Glutamatergic neuron (in vitro differentiated cells): ENCODE measurements around the gene ETV2. TPM values are rescaled to one million over a fixed set of nuclear protein-coding genes. Genes with fewer than 3 reads are reported as not detected.
"Not testable (repeated sequence)": the region's sequence is repeated elsewhere in the genome, so short reads cannot be mapped to it uniquely, and the experiment has no call there.

Experiments
- DNase-seq: peaks from one replicate; pipeline ENCODE4 v3.0.0; 2022
- H3K27ac Mint-ChIP-seq: one replicate; pipeline ENCODE4 v1.8.0; 2020; ENCODE audit warnings: mild to moderate bottlenecking, mixed read lengths, inconsistent platforms; ENCODE audit not compliant: unreplicated experiment
- H3K27me3 Mint-ChIP-seq: one replicate; pipeline ENCODE4 v1.8.0; 2020; ENCODE audit warnings: mild to moderate bottlenecking, moderate library complexity, mixed read lengths, inconsistent platforms; ENCODE audit not compliant: unreplicated experiment
- H3K36me3 Mint-ChIP-seq: one replicate; pipeline ENCODE4 v1.8.0; 2020; ENCODE audit warnings: mild to moderate bottlenecking, mixed read lengths, inconsistent platforms; ENCODE audit not compliant: unreplicated experiment
- H3K4me1 Mint-ChIP-seq: one replicate; pipeline ENCODE4 v1.8.0; 2020; ENCODE audit warnings: mild to moderate bottlenecking, low read depth, mixed read lengths, inconsistent platforms; ENCODE audit not compliant: unreplicated experiment
- H3K4me3 Mint-ChIP-seq: one replicate; pipeline ENCODE4 v1.8.0; 2020; ENCODE audit warnings: mild to moderate bottlenecking, mixed read lengths, inconsistent platforms; ENCODE audit not compliant: unreplicated experiment
- H3K9me3 Mint-ChIP-seq: one replicate; pipeline ENCODE4 v1.8.0; 2020; ENCODE audit warnings: mild to moderate bottlenecking, moderate library complexity, mixed read lengths, inconsistent platforms; ENCODE audit not compliant: unreplicated experiment
- CTCF ChIP-seq: fragments of 200-600 bp; sonication (generic); IDR thresholded peaks from one replicate; pipeline ENCODE4 v1.5.0; 2021; ENCODE audit not compliant: partially characterized antibody, unreplicated experiment
- long read RNA-seq: library from polyadenylated mRNA; unstranded; transcript quantifications from one replicate; pipeline ENCODE4 v2.0.0, GENCODE V29; 2020; ENCODE audit not compliant: unreplicated experiment
- total RNA-seq: library from RNA; stranded (reverse); fragmentation: NEBNext Ultra II Directional; extraction: Animal tissue kit (Norgen Biotek cat#: 25700); gene quantifications from one replicate; pipeline ENCODE4 v1.2.1, GENCODE V29; 2021; ENCODE audit not compliant: unreplicated experiment

ETV2 gene
- total RNA-seq = 1.3 TPM
- long read RNA-seq, partial matches to known transcripts = 1 of 1 reads
- long read RNA-seq, other reads (novel, unspliced or antisense) = 0 of 1 reads

- peaks cover 7% of the 10 kb centered on the region for H3K4me1 Mint-ChIP-seq
- no peak within 1 kb of the TSS for H3K4me3 Mint-ChIP-seq
- no peak for TF ChIP-seq CTCF
- no peak within 1 kb of the TSS for H3K27ac Mint-ChIP-seq
- peaks cover 2% of the 10 kb centered on the region for H3K9me3 Mint-ChIP-seq
- no peak for DNase-seq
- peaks cover 6% of the 10 kb centered on the region for H3K27me3 Mint-ChIP-seq
- no peaks in the 10 kb centered on the region for H3K36me3 Mint-ChIP-seq
Measured at GRCh38 chr19:35641515-35642151, at the start of gene ETV2. Gene ETV2, plus strand, starts transcription at chr19:35641745. Its CDS starts 716 bp downstream, at chr19:35642461.

DNA sequence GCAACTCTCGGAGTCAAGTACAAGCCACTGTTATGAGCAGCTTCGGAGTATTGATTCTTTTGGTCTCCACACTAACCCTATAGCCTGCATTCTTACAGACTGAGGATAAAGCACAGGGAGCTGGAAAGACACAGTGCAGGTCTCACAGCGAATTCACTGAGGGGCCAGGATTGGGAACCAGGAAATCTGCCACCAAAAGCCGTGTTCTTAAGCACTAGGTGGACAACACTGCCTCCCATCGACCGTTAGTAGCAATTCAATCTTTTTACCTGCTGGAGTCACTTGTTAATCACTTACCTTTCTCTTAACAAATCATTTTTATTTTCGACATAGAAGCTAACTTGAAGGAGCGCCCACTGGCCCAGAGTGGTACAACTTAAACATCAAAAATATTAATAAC lies 49.3 kb upstream of the ETV2 start:
- H3K4me1 Mint-ChIP-seq = no peaks in the 10 kb centered on the region
- no peaks in the 10 kb centered on the region for H3K36me3 Mint-ChIP-seq
- H3K4me3 Mint-ChIP-seq = no peak overlapping the region
- no peak overlapping the region for H3K27ac Mint-ChIP-seq
- peak; percentile 19 for DNase-seq
- TF ChIP-seq CTCF = peak; percentile 15
- H3K27me3 Mint-ChIP-seq = peaks cover 2% of the 10 kb centered on the region
- H3K9me3 Mint-ChIP-seq = peaks cover 2% of the 10 kb centered on the region

DNA sequence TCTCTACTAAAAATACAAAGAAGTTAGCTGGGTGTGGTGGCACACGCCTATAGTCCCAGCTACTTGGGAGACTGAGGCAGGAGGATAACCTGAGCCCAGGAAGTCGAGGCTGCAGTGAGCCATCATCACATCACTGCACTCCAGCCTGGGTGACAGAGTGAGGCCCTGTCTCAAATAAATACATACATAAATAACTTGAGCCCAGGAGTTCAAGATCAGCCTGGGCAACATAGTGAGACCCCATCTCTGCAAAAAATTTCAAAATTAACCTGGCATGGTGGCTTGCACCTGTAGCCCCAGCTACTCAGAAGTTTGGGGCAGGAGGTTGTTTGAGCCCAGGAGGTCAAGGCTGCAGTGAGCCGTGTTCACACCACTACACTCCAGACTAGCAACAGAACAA lies 46.5 kb upstream of the ETV2 start:
- H3K4me3 Mint-ChIP-seq, H3K36me3 Mint-ChIP-seq, H3K4me1 Mint-ChIP-seq, DNase-seq, H3K27me3 Mint-ChIP-seq, H3K9me3 Mint-ChIP-seq, H3K27ac Mint-ChIP-seq: not testable (repeated sequence)

- Mint-ChIP-seq H3K4me3 (no peak overlapping the region), H3K4me1 (no peaks in the 10 kb centered on the region), H3K36me3 (no peaks in the 10 kb centered on the region), H3K27me3 (no peaks in the 10 kb centered on the region), H3K9me3 (peaks cover 2% of the 10 kb centered on the region), H3K27ac (no peak overlapping the region)
- DNase-seq = no peak
- no peak for TF ChIP-seq CTCF
Measured at GRCh38 chr19:35595928-35596327, 45.6 kb upstream of the ETV2 start.

- TF ChIP-seq CTCF = no peak
- DNase-seq = no peak
- Mint-ChIP-seq H3K4me1 (no peaks in the 10 kb centered on the region), H3K9me3 (peaks cover 2% of the 10 kb centered on the region), H3K36me3 (no peaks in the 10 kb centered on the region), H3K27ac (no peak overlapping the region), H3K27me3 (no peaks in the 10 kb centered on the region), H3K4me3 (no peak overlapping the region)
Measured at GRCh38 chr19:35596366-35596999, 45.1 kb upstream of the ETV2 start.
